Epithelial cell of esophagus (primary cell): ENCODE measurements around the gene PDCD10.

ENCODE experiments used
- DNase-seq: peaks from one replicate; pipeline ENCODE4 v3.0.0; 2010; ENCODE audit warnings: low read depth
- H3K4me3 ChIP-seq: 2 replicates; pipeline ENCODE4 v1.5.1; 2011; ENCODE audit warnings: mild to moderate bottlenecking, low read length, control low read depth
- TF ChIP-seq, protein P1 (sequence below): IDR thresholded peaks from 2 replicates; pipeline ENCODE4 v1.5.1; 2011; ENCODE audit warnings: low read depth, mild to moderate bottlenecking, low read length, control low read depth, inconsistent platforms; ENCODE audit not compliant: insufficient read depth; ENCODE audit errors: missing control alignments

PDCD10 gene

GRCh38 chr3:167735233-167736138 is 794 bp upstream of the PDCD10 start, which contains the start of gene SERPINI1:
Gene SERPINI1, plus strand, starts transcription at chr3:167735721. Its CDS starts 53,408 bp downstream, at chr3:167789129.
- peak; percentile 96 for DNase-seq
- TF ChIP-seq, protein P1, sequence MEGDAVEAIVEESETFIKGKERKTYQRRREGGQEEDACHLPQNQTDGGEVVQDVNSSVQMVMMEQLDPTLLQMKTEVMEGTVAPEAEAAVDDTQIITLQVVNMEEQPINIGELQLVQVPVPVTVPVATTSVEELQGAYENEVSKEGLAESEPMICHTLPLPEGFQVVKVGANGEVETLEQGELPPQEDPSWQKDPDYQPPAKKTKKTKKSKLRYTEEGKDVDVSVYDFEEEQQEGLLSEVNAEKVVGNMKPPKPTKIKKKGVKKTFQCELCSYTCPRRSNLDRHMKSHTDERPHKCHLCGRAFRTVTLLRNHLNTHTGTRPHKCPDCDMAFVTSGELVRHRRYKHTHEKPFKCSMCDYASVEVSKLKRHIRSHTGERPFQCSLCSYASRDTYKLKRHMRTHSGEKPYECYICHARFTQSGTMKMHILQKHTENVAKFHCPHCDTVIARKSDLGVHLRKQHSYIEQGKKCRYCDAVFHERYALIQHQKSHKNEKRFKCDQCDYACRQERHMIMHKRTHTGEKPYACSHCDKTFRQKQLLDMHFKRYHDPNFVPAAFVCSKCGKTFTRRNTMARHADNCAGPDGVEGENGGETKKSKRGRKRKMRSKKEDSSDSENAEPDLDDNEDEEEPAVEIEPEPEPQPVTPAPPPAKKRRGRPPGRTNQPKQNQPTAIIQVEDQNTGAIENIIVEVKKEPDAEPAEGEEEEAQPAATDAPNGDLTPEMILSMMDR = no peak
- H3K4me3 ChIP-seq = peak within 1 kb of the TSS; percentile 94

DNA sequence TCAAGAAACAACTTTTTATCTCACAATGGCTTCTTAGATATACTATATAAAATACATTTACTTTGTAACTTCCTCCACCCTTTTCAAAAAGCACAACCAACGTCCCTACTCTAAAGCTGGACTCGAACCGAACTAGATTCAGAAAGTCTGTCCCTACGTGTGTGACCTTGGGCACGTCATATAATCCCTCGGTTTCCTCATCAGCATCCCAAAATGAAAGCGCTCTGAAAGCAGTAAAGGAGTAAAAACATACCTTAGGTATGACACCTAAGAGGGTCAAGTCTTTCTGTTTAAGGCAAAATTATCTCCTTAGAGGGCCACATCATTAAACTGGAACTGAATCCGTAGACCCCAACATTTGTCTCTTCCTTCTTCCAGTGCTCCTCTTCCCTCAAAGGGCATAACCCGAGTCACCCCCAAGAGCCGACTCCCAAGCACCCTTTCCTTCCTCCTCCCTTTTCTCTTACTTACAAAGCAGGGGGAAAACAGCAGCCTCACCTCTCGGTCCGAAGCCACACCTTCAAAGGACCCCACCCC is 663 bp downstream of the PDCD10 start:
- DNase-seq = peak; percentile 31
- TF ChIP-seq, protein P1 = no peak
- peak overlapping the region; percentile 94 for H3K4me3 ChIP-seq

- TF ChIP-seq, protein P1 = no peak
- no peak overlapping the region for H3K4me3 ChIP-seq
- DNase-seq = peak; percentile 35
Observed at GRCh38 chr3:167732313-167733065, 2.2 kb downstream of the PDCD10 start.

GRCh38 chr3:167731393-167731792 is 3.3 kb downstream of the PDCD10 start:
- TF ChIP-seq, protein P1 = no peak
- no peak overlapping the region for H3K4me3 ChIP-seq
- no peak for DNase-seq

GRCh38 chr3:167729591-167729990 is 5.1 kb downstream of the PDCD10 start:
- TF ChIP-seq, protein P1 = no peak
- H3K4me3 ChIP-seq = no peak overlapping the region
- DNase-seq = no peak

DNA sequence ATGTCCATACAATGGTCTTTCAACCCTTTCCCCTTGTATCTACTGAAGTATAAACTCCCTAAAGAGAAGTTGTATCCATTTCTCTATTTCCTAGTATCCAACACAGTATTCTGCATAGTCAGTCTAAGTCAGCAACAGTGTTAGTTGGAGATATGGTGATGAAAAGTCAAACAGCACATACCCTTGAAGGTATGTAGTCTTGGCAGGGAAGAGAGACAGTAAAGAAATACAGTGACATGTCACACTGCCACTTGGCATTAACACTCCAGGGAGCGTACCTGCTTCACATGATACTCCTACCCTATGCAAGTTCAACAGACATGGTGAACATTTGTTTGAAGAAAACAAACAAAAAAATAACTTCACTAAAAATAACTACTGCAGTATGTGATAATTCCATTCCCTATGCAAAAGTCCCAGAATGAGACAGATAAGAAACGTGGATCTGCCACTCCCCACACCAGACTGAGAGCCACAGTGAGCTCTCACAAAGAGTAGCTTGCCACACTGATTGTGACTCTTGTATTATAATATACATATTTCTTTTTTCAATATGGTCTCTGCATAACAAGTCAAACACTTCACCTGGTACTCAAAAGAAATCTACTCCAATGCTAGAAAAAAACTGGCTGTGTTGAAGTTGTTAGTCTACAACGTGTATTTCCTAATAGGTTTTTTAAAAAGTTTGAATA is 5.9 kb downstream of the PDCD10 start:
- TF ChIP-seq, protein P1 = no peak
- H3K4me3 ChIP-seq = no peak overlapping the region
- DNase-seq = no peak
